ENCODE results near the gene STRBP.

GRCh38 chr9:123255718-123256117 lies 12.7 kb downstream of the STRBP start:
- TF ChIP-seq POLR2AphosphoS5 (IDR thresholded peaks at IDR 0.05) (no peak), EP300 (IDR thresholded peaks at IDR 0.05) (no peak), CTCF (IDR thresholded peaks at IDR 0.05) (no peak), POLR2A (IDR thresholded peaks at IDR 0.05) (no peak)

Measured in suprapubic skin (tissue), 4 donors.